Suprapubic skin (tissue), 4 donors: ENCODE measurements around the gene CRTC3. TPM values are rescaled to one million over a fixed set of nuclear protein-coding genes. Genes with fewer than 3 reads are reported as not detected.
A peak's percentile ranks its signal among the peaks of the same experiment; 100 is the strongest.
"Not testable (repeated sequence)": the region's sequence is repeated elsewhere in the genome, so short reads cannot be mapped to it uniquely, and the experiment has no call there.

Experiments
- DNase-seq, 2 donors: peaks; one replicate each; pipeline ENCODE4 v3.0.0-alpha.2; 2019; ENCODE audit warnings: low spot score in 2 of 2
- H3K27ac ChIP-seq: fragments of 200-600 bp; sonication (generic); one replicate; pipeline ENCODE4 v1.5.1; 2019
- H3K27me3 ChIP-seq: fragments of 200-600 bp; sonication (generic); one replicate; pipeline ENCODE4 v1.5.1; 2019
- H3K36me3 ChIP-seq: fragments of 200-600 bp; sonication (generic); one replicate; pipeline ENCODE4 v1.5.1; 2019
- H3K4me1 ChIP-seq: fragments of 200-600 bp; sonication (generic); one replicate; pipeline ENCODE4 v1.5.1; 2019
- H3K4me3 ChIP-seq: fragments of 200-600 bp; sonication (generic); one replicate; pipeline ENCODE4 v1.5.1; 2019; ENCODE audit warnings: mild to moderate bottlenecking
- H3K9me3 ChIP-seq: fragments of 200-600 bp; sonication (generic); one replicate; pipeline ENCODE4 v1.5.1; 2019
- EP300 ChIP-seq: sonication (generic); formaldehyde crosslinking; IDR thresholded peaks from one replicate; pipeline ENCODE4 v1.6.1; 2017; ENCODE audit warnings: antibody characterized with exemption
- POLR2A ChIP-seq, 2 donors: fragments of 450-650 bp; IDR thresholded peaks; one replicate each; pipeline ENCODE4 v1.6.1; 2017; ENCODE audit warnings: antibody characterized with exemption in 2 of 2, mild to moderate bottlenecking in 2 of 2, moderate library complexity in 2 of 2
- POLR2AphosphoS5 ChIP-seq, 3 donors: sonication (generic); formaldehyde crosslinking; IDR thresholded peaks; one replicate each; pipeline ENCODE4 v1.6.1; 2017; ENCODE audit warnings: antibody characterized with exemption in 3 of 3
- WGBS: methylation state at CpG from one replicate; pipeline ENCODE4 v1.1.5; 2018; 5-methylcytosine and 5-hydroxymethylcytosine counted together
- total RNA-seq, 4 donors: library from RNA; depleted of rRNA; stranded (reverse); fragments of >200 nt; gene quantifications; one replicate each; pipeline ENCODE4 v1.1.0, GENCODE V29; 2016
- TF ChIP-seq, protein P1 (sequence below), 2 donors: fragments of 200-600 bp in 1 of 2; fragments of 450-650 bp in 1 of 2; sonication (generic) in 1 of 2; IDR thresholded peaks; one replicate each; pipeline ENCODE4 v1.5.1; 2016 to 2019; ENCODE audit warnings: antibody characterized with exemption in 2 of 2, mild to moderate bottlenecking in 1 of 2, moderate library complexity in 1 of 2

CRTC3 gene
- total RNA-seq, 4 donors from 2014 or later: 23.6 to 50.4 (median 33.4) TPM

DNA sequence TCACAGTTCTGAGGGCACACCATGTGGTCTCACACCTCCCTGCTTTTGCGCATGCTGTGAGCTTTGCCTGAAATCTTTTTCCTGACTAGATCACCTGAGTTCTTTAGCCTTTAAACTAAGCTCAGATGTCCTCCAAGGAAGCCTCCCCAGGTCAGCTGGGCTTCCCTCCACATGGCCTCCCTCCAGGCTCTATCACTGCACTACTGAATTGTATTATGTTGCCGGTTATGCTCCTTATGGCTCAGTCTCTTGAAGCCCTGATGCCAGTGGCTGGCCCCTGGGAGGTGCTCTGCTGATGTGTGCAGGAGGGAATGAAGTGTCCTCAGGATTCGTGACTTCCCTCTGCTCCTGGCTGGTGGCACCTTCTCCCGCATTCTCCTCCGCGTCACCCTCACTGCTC is 94.1 kb downstream of the CRTC3 start:
- 79% methylated on average over 6 of the region's 6 CpGs for WGBS
- H3K9me3 ChIP-seq: no peaks in the 10 kb centered on the region
- no peaks in the 10 kb centered on the region for H3K27me3 ChIP-seq
- peaks cover 4% of the 10 kb centered on the region for H3K4me1 ChIP-seq
- peak in 1 of 2 donors; percentile 37 for DNase-seq
- peak overlapping the region; percentile 27 for H3K27ac ChIP-seq
- H3K4me3 ChIP-seq: no peak overlapping the region
- TF ChIP-seq, protein P1, sequence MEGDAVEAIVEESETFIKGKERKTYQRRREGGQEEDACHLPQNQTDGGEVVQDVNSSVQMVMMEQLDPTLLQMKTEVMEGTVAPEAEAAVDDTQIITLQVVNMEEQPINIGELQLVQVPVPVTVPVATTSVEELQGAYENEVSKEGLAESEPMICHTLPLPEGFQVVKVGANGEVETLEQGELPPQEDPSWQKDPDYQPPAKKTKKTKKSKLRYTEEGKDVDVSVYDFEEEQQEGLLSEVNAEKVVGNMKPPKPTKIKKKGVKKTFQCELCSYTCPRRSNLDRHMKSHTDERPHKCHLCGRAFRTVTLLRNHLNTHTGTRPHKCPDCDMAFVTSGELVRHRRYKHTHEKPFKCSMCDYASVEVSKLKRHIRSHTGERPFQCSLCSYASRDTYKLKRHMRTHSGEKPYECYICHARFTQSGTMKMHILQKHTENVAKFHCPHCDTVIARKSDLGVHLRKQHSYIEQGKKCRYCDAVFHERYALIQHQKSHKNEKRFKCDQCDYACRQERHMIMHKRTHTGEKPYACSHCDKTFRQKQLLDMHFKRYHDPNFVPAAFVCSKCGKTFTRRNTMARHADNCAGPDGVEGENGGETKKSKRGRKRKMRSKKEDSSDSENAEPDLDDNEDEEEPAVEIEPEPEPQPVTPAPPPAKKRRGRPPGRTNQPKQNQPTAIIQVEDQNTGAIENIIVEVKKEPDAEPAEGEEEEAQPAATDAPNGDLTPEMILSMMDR (IDR thresholded peaks at IDR 0.05): no peak
- TF ChIP-seq EP300 (no peak), POLR2AphosphoS5 (IDR thresholded peaks at IDR 0.05) (no peak), POLR2A (IDR thresholded peaks at IDR 0.05) (no peak)
- H3K36me3 ChIP-seq: peaks cover 78% of the 10 kb centered on the region

DNA sequence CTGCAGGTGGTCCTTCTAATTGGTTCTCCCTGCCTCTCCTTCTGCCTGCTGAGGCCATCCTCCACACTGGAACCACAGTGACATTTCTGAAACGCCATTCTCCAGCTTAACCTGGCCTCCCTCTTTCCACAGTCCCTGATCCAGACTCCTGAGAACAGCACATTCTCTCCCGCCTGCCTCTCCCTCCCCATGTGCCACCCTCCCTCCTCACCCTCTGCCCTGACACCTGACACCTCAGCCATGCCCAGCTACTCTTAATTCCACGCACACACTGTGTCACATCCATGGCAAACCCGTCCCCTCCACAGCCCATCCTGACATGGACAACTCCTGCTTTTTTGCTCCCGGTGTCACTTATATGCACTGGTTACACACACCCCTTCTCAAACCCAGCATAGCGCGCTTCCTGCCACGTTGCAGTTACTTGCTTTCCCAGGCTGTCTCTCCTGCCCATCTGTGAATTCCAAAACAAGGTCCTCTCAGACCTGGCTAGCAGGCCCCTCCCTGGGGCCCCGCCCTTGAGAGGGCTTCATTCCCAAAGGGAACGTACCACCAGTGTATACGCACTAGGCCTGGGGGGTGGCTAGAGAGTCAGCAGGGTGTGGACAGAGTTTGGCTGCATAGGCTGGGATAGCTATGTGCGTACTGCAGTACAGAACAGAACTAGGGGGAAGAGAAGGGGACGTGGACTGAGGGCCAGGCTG is 94.7 kb downstream of the CRTC3 start:
- DNase-seq: peak in 1 of 2 donors; percentile 58

DNA sequence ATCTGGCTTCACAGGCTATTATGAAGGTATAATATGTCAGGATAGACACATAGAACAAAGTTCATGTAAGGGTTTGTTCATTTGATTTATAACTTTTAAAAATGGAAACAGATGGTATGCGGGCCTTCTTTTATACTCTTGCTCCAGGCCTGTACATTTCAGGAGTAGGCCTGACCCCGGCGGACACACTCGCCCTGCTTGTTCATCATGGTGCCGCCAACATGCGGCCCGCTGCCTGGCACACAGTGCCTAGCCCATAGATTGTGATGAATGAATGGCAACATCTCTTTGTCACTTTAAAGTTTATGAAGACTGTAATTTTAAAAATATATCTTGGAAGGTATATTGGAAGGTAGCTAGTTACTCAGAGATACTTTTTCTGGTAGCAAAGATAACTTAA is 95.3 kb downstream of the CRTC3 start:
- H3K27ac ChIP-seq: no peak overlapping the region
- H3K36me3 ChIP-seq: peaks cover 84% of the 10 kb centered on the region
- H3K27me3 ChIP-seq: no peaks in the 10 kb centered on the region
- WGBS: 77% methylated on average over 7 of the region's 7 CpGs
- no peak overlapping the region for H3K4me3 ChIP-seq
- no peaks in the 10 kb centered on the region for H3K9me3 ChIP-seq
- TF ChIP-seq, protein P1 (IDR thresholded peaks at IDR 0.05): no peak
- TF ChIP-seq POLR2AphosphoS5 (IDR thresholded peaks at IDR 0.05) (no peak), EP300 (no peak), POLR2A (IDR thresholded peaks at IDR 0.05) (no peak)
- peaks cover 4% of the 10 kb centered on the region for H3K4me1 ChIP-seq
- peak in 1 of 2 donors; percentile 29 for DNase-seq

More for the DNA sequence above, 94.7 kb downstream of the CRTC3 start:
- peak overlapping the region; percentile 27 for H3K27ac ChIP-seq
- peaks cover 4% of the 10 kb centered on the region for H3K4me1 ChIP-seq
- no peaks in the 10 kb centered on the region for H3K27me3 ChIP-seq
- peaks cover 84% of the 10 kb centered on the region for H3K36me3 ChIP-seq
- no peaks in the 10 kb centered on the region for H3K9me3 ChIP-seq
- H3K4me3 ChIP-seq: no peak overlapping the region
- TF ChIP-seq POLR2A (IDR thresholded peaks at IDR 0.05) (no peak), EP300 (no peak), POLR2AphosphoS5 (IDR thresholded peaks at IDR 0.05) (no peak)
- TF ChIP-seq, protein P1 (IDR thresholded peaks at IDR 0.05): no peak
- WGBS: 75% methylated on average over 13 of the region's 13 CpGs

DNA sequence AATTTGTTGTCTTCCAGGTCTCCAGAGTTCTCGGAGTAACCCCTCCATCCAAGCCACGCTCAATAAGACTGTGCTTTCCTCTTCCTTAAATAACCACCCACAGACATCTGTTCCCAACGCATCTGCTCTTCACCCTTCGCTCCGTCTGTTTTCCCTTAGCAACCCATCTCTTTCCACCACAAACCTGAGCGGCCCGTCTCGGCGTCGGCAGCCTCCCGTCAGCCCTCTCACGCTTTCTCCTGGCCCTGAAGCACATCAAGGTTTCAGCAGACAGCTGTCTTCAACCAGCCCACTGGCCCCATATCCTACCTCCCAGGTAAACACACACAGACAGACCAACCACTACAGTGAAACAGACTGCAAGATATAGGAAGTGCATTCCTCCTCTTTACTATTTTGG is 99.5 kb downstream of the CRTC3 start:
- Histone ChIP-seq H3K27me3 (no peaks in the 10 kb centered on the region), H3K9me3 (no peaks in the 10 kb centered on the region), H3K36me3 (peaks cover 79% of the 10 kb centered on the region), H3K4me3 (no peak overlapping the region), H3K4me1 (peaks cover 4% of the 10 kb centered on the region), H3K27ac (no peak overlapping the region)
- TF ChIP-seq, protein P1 (IDR thresholded peaks at IDR 0.05): no peak
- TF ChIP-seq EP300 (no peak), POLR2AphosphoS5 (IDR thresholded peaks at IDR 0.05) (no peak), POLR2A (IDR thresholded peaks at IDR 0.05) (no peak)
- peak in 1 of 2 donors; percentile 38 for DNase-seq
- 93% methylated on average over 12 of the region's 12 CpGs for WGBS

DNA sequence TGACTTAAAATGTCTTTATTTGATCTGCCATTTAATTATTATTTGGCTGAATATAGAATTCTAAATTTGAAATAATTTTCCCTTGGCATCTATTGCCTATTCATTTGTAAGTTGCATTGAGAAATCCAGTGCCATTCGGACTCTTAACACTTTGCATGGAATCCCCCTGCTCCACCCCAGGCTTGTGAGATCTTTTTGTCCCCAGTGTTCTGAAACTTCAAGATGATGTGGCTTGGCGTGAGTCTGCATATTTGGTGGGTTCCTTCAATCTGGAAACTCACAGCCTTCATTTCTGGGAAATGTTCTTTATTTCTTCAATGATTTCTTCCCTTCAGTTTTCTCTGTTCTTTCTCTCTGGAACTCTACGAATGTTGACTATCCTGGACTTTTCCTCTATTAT is 103.6 kb downstream of the CRTC3 start:
- H3K4me3 ChIP-seq: no peak overlapping the region
- H3K36me3 ChIP-seq: peaks cover 69% of the 10 kb centered on the region
- H3K4me1 ChIP-seq: no peaks in the 10 kb centered on the region
- peak overlapping the region; percentile 69 for H3K27ac ChIP-seq
- no peaks in the 10 kb centered on the region for H3K9me3 ChIP-seq
- peak in 1 of 2 donors; percentile 43 for DNase-seq
- TF ChIP-seq POLR2AphosphoS5 (IDR thresholded peaks at IDR 0.05) (peak in 2 of 3 donors; percentile 8 to 25), EP300 (no peak), POLR2A (IDR thresholded peaks at IDR 0.05) (no peak)
- H3K27me3 ChIP-seq: no peaks in the 10 kb centered on the region
- 75% methylated on average over 3 of the region's 3 CpGs for WGBS

DNA sequence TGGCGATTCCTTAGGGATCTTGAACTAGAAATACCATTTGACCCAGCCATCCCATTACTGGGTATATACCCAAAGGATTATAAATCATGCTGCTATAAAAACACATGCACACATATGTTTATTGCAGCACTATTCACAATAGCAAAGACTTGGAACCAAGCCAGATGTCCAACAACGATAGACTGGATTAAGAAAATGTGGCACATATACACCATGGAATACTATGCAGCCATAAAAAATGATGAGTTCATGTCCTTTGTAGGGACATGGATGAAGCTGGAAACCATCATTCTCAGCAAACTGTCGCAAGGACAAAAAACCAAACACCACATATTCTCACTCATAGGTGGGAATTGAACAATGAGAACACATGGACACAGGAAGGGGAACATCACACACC is 107.3 kb downstream of the CRTC3 start:
- H3K4me3 ChIP-seq, DNase-seq, H3K27me3 ChIP-seq, H3K27ac ChIP-seq, H3K9me3 ChIP-seq, H3K4me1 ChIP-seq: not testable (repeated sequence)
- 64% methylated on average over 2 of the region's 3 CpGs for WGBS
- H3K36me3 ChIP-seq: peaks cover 69% of the 10 kb centered on the region
